ENCODE measurements around the gene PCNX3.

Gene PCNX3

GRCh38 chr11:65580756-65581155, 34.8 kb upstream of the PCNX3 start:
- DNase-seq, result no peak

GRCh38 chr11:65581928-65582327, 33.6 kb upstream of the PCNX3 start:
- DNase-seq, result no peak

- DNase-seq, result no peak
Measured at GRCh38 chr11:65583589-65583988, 32.0 kb upstream of the PCNX3 start.

- DNase-seq, result no peak
Measured at GRCh38 chr11:65584106-65584505, 31.5 kb upstream of the PCNX3 start.

- no peak for DNase-seq
Measured at GRCh38 chr11:65584723-65585171, 30.8 kb upstream of the PCNX3 start.

GRCh38 chr11:65585396-65586246, 30.0 kb upstream of the PCNX3 start:
- no peak for DNase-seq

- no peak for DNase-seq
Measured at GRCh38 chr11:65586247-65586630, 29.3 kb upstream of the PCNX3 start.

- DNase-seq, result no peak
Measured at GRCh38 chr11:65586676-65587075, 28.9 kb upstream of the PCNX3 start.

GRCh38 chr11:65588199-65589054, 27.1 kb upstream of the PCNX3 start:
- peak; percentile 68 for DNase-seq

GRCh38 chr11:65589444-65590239, 25.9 kb upstream of the PCNX3 start:
- DNase-seq, result peak; percentile 45

- no peak for DNase-seq
Measured at GRCh38 chr11:65590240-65590738, 25.3 kb upstream of the PCNX3 start.

GRCh38 chr11:65591939-65592857, 23.4 kb upstream of the PCNX3 start:
- no peak for DNase-seq

- DNase-seq, result no peak
Measured at GRCh38 chr11:65592858-65593517, 22.6 kb upstream of the PCNX3 start.

- peak; percentile 36 for DNase-seq
Measured at GRCh38 chr11:65593518-65594414, 21.8 kb upstream of the PCNX3 start.

GRCh38 chr11:65595131-65595530, 20.4 kb upstream of the PCNX3 start:
- no peak for DNase-seq

- DNase-seq, result no peak
Measured at GRCh38 chr11:65595543-65596281, 19.9 kb upstream of the PCNX3 start, which contains the start of gene KCNK7. Gene KCNK7, minus strand, starts transcription at chr11:65595800. Its CDS starts 28 bp downstream, at chr11:65595772.

GRCh38 chr11:65596520-65596919, 19.1 kb upstream of the PCNX3 start:
- no peak for DNase-seq

GRCh38 chr11:65598258-65598699, 17.3 kb upstream of the PCNX3 start:
- DNase-seq, result no peak
